Stimulated activated CD4-positive, alpha-beta T cell treated with anti-CD3 and anti-CD28 coated beads, Interleukin-12 subunit alpha, Interleukin-12 subunit beta, amount 100 ng/mL, for 24 hours (primary cell): ENCODE measurements around the gene RNF224.
"Not testable (repeated sequence)": the region's sequence is repeated elsewhere in the genome, so short reads cannot be mapped to it uniquely, and the experiment has no call there.

Experiments used
- DNase-seq, 2 experiments: peaks; one replicate each; pipeline ENCODE4 v3.0.0-alpha.2; 2020; ENCODE audit warnings: low read depth in 2 of 2

The RNF224 gene

DNA sequence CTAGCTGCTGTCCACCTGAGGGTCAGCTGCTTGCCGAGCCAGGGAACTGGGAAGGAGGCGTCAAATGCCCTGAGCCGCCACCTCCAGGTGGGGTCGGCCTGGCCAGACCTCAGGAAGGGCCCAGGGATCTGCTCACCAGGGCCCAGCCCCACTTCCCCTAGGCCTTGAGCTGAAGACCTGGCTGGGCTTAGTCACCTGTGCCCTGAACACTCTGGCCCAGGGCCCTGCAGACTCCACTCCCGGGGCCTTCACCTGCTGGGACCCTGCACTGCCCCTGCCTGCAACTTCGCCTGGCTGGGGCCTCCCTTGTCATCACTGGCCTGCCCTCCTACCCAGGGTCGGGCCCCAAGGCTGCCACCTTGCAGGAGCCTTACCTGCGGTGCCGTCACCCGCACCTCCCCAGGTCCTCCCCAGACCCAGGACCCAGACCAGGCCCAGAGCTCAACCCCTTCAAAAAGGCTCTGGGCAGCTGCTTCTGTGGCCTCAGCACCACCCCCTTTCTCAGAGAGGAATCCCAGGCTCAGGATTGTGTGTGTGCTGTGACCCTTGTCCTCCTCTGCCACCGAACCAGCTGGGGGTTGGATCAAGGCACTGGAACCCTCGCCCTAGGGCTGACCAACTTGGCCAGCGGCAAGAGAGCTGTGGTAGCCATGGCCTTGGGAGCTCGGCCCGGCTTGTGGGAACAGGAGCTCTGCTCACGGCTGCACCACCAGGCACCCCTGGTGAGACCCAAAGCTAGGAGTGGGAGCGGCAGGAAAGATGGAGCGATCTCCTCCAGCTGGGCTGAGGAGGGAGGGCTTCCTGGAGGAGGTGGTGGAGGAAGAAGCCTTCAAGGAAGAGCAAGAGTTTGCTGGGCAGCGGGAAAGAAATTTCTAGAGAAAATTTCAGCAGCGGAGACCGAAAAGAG, 26.7 kb downstream of the RNF224 start:
- DNase-seq = no peak

- DNase-seq = peak; percentile 95 to 96
These were observed 27.5 kb downstream of the RNF224 start, which contains the start of gene NELFB for GRCh38 chr9:137254624-137255447. Gene NELFB (plus strand): TSS chr9:137255327.

DNA sequence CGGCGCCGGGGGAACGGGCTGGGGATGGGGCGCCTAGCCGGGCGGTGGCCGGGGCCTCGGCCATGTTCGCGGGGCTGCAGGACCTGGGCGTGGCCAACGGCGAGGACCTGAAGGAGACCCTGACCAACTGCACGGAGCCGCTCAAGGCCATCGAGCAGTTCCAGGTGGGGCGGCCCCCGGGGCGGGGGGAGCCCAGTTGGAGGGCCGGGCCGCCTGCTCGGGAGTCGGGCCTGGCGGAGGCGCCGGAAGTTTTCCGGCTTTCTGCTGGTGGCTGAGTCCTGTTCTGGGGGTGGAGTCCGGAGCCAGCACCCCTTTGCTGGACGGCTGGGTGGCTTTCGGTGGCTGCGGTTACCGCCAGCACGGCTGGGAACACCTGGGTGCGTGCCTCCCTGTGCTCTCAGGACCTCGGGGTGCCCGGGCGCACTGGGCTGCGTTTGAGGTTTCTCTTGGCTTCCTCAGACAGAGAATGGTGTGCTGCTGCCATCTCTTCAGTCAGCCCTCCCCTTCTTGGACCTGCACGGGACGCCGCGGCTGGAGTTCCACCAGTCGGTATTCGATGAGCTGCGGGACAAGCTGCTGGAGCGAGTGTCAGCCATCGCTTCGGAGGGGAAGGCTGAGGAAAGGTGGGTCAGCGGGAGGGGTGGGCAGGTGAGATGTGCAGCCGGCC, 28.3 kb downstream of the RNF224 start:
- DNase-seq = no peak

GRCh38 chr9:137256362-137256761, 29.1 kb downstream of the RNF224 start:
- DNase-seq = no peak

DNA sequence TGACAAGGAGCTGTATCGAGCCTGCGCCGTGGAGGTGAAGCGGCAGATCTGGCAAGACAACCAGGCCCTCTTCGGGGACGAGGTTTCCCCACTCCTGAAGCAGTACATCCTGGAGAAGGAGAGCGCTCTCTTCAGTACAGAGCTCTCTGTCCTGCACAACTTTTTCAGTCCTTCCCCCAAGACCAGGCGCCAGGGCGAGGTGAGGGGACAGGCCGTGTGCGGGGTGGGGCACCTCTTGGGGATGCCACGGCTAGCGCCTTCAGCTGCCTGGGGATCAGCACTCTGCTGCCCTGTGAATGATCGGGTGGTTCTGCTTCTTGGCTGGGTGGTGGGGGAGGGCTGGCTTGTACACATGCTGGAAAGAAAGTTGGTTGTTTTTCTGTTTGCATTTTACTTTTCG, 29.6 kb downstream of the RNF224 start:
- no peak for DNase-seq

GRCh38 chr9:137262173-137262908, 35.0 kb downstream of the RNF224 start:
- DNase-seq = not testable (repeated sequence)

- no peak for DNase-seq
These were observed 35.6 kb downstream of the RNF224 start for GRCh38 chr9:137262909-137263285.

- DNase-seq = no peak
These were observed 36.2 kb downstream of the RNF224 start for GRCh38 chr9:137263506-137263905.

- DNase-seq = no peak
These were observed 36.8 kb downstream of the RNF224 start for GRCh38 chr9:137264067-137264466.

- no peak for DNase-seq
These were observed 38.3 kb downstream of the RNF224 start for GRCh38 chr9:137265496-137266161.

DNA sequence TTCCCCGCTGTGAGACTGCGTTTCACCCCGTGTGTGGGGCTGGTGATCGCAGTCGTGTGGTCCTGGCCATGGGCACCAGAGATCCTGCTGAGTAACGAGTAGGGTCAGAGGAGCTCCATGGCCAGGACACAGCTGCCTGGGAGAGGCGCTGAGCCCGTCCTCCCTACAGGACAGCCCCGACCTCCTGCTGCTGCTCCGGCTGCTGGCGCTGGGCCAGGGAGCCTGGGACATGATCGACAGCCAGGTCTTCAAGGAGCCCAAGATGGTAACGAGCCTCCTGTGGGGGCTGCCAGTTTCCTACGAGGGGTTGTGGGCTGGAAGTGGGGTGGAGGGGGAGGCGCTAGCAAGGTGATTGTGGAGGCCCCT, 38.8 kb downstream of the RNF224 start:
- DNase-seq = no peak

GRCh38 chr9:137266585-137267453, 39.5 kb downstream of the RNF224 start:
- DNase-seq = no peak

DNA sequence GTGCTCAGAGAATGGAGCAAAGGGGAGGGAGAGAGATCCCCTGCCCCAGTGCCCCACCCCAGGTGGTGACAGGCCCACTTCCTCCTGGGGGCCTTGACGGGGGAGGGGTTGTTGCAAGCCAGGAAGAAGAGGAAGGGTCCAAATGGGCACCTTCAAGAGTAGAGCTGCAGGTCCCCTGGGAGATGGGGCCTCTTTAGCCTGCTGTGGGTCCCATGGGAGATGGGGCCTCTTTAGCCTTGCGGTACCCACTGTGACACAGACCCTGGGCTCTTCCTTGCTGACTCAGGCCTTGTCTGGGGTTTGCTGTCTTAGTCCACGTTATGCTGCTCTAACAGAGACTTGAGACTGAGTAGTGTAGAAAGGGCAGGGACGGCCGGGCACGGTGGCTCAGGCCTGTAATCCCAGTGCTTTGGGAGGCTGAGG, 40.6 kb downstream of the RNF224 start:
- no peak for DNase-seq

DNA sequence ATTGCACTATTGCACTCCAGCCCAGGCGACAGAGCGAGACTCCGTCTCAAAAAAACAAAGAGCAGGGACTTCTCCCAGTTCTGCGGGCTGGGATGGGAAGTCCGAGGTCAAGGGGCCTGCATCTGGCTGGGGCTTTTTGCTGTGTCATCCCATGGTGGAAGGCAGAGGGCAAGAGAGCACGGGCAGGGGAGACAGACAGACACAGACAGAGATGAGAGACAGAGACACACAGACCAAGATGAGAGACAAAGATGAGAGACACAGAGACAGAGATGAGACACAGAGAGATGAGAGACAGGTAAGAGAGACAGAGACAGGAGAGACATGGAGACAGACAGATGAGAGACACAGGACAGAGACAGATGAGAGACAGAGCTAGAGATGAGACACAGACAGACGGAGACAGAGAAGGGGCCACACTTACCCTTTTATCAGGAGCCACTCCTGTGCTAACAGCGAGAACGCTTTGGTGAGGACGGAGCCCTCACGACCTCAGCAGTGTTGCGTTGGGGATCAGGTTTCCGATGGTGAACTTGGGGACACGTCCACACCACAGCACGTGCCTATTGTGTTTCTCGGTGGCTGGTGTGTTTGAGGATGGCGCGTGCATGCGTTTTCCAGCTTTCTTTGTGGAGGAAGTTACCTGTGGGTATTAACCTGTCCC, 41.4 kb downstream of the RNF224 start:
- DNase-seq = no peak

GRCh38 chr9:137269231-137269772, 42.0 kb downstream of the RNF224 start:
- no peak for DNase-seq

GRCh38 chr9:137270929-137271695, 43.8 kb downstream of the RNF224 start:
- DNase-seq = no peak

GRCh38 chr9:137271696-137272076, 44.4 kb downstream of the RNF224 start:
- DNase-seq = no peak
